Measurements from ENCODE around the gene CCDC134. TPM values are rescaled to one million over a fixed set of nuclear protein-coding genes. Genes with fewer than 3 reads are reported as not detected.
A peak's percentile ranks its signal among the peaks of the same experiment; 100 is the strongest.

CCDC134 gene
- total RNA-seq, 4 donors from 2014 or later: 12.2 to 15.4 (median 13.1) TPM

GRCh38 chr22:41819257-41819656 lies 18.8 kb downstream of the CCDC134 start:
- no peak for DNase-seq (ENCODE audit: low spot score in 2 of 2)
- H3K4me3 ChIP-seq (ENCODE audit: low read depth, poor library complexity, severe bottlenecking): no peak overlapping the region
- WGBS, 2 donors: 85 to 88% methylated on average over 4 of the region's 4 CpGs
- no peak for TF ChIP-seq POLR2A (IDR thresholded peaks at IDR 0.05)
- no peak for TF ChIP-seq CTCF (IDR thresholded peaks at IDR 0.05)
- intact Hi-C loops (cut with DNase I; ENCODE audit: low total_unique reads): no loop called here

- DNase-seq (ENCODE audit: low spot score in 2 of 2): no peak
- intact Hi-C loops (cut with DNase I; ENCODE audit: low total_unique reads): loop anchor here (10.0 kb wide), 1 partner anchor 124 kb away; the partner anchor contains the start of gene CENPM
- no peak overlapping the region for H3K4me3 ChIP-seq (ENCODE audit: low read depth, poor library complexity, severe bottlenecking)
- TF ChIP-seq POLR2A (IDR thresholded peaks at IDR 0.05): no peak
- TF ChIP-seq CTCF (IDR thresholded peaks at IDR 0.05): no peak
- whole genome bisulfite sequencing, 2 donors: 81 to 82% methylated on average over 5 of the region's 5 CpGs
These were observed 20.0 kb downstream of the CCDC134 start for GRCh38 chr22:41820447-41820846.

- 87 to 89% methylated on average over 12 of the region's 12 CpGs for WGBS, 2 donors
- TF ChIP-seq POLR2A (IDR thresholded peaks at IDR 0.05): no peak
- TF ChIP-seq CTCF (IDR thresholded peaks at IDR 0.05): no peak
- no peak overlapping the region for H3K4me3 ChIP-seq (ENCODE audit: low read depth, poor library complexity, severe bottlenecking)
- DNase-seq (ENCODE audit: low spot score in 2 of 2): no peak
- intact Hi-C loops (cut with DNase I; ENCODE audit: low total_unique reads): loop anchor here (10.0 kb wide), 1 partner anchor 123 kb away; the partner anchor contains the start of gene CENPM
These were observed 21.2 kb downstream of the CCDC134 start for GRCh38 chr22:41821471-41822316.

- intact Hi-C loops (cut with DNase I; ENCODE audit: low total_unique reads): loop anchor here (10.0 kb wide), 1 partner anchor 122 kb away; the partner anchor contains the start of gene CENPM
- no peak overlapping the region for H3K4me3 ChIP-seq (ENCODE audit: low read depth, poor library complexity, severe bottlenecking)
- WGBS, 2 donors: 78 to 87% methylated on average over 3 of the region's 3 CpGs
- no peak for DNase-seq (ENCODE audit: low spot score in 2 of 2)
- TF ChIP-seq CTCF (IDR thresholded peaks at IDR 0.05): peak in 1 of 3 donors; percentile 16
- no peak for TF ChIP-seq POLR2A (IDR thresholded peaks at IDR 0.05)
These were observed 22.0 kb downstream of the CCDC134 start for GRCh38 chr22:41822317-41823057.

GRCh38 chr22:41823797-41824196 lies 23.3 kb downstream of the CCDC134 start:
- no peak for TF ChIP-seq CTCF (IDR thresholded peaks at IDR 0.05)
- no peak for TF ChIP-seq POLR2A (IDR thresholded peaks at IDR 0.05)
- DNase-seq (ENCODE audit: low spot score in 2 of 2): no peak
- H3K4me3 ChIP-seq (ENCODE audit: low read depth, poor library complexity, severe bottlenecking): no peak overlapping the region
- WGBS, 2 donors: 90% methylated on average over 6 of the region's 6 CpGs
- intact Hi-C loops (cut with DNase I; ENCODE audit: low total_unique reads): loop anchor here (10.0 kb wide), 1 partner anchor 121 kb away; the partner anchor contains the start of gene CENPM

Data from lower leg skin (tissue), 4 donors.